GM19397 (cell line): ENCODE data around the gene S100A1.
"Not testable (repeated sequence)": the region's sequence is repeated elsewhere in the genome, so short reads cannot be mapped to it uniquely, and the experiment has no call there.

Experiments used
- ATAC-seq: cut with Tn5 transposase; IDR thresholded peaks from one replicate; pipeline ENCODE4 v1.9.1; 2021; ENCODE audit warnings: mild to moderate bottlenecking, moderate library complexity; ENCODE audit not compliant: unreplicated experiment

Gene S100A1

GRCh38 chr1:153627715-153628626, at the start of gene S100A1:
Gene S100A1, plus strand, starts transcription at chr1:153628434. Its CDS starts 2,088 bp downstream, at chr1:153630522.
- ATAC-seq: no peak

- no peak for ATAC-seq
Measured at GRCh38 chr1:153578490-153578889, 49.7 kb upstream of the S100A1 start.

- no peak for ATAC-seq
Measured at GRCh38 chr1:153578936-153579335, 49.3 kb upstream of the S100A1 start.

GRCh38 chr1:153582836-153583235, 45.4 kb upstream of the S100A1 start:
- ATAC-seq: not testable (repeated sequence)

- not testable (repeated sequence) for ATAC-seq
Measured at GRCh38 chr1:153583514-153583913, 44.7 kb upstream of the S100A1 start.

GRCh38 chr1:153583976-153584375, 44.3 kb upstream of the S100A1 start:
- ATAC-seq: no peak

- no peak for ATAC-seq
Measured at GRCh38 chr1:153585006-153585405, 43.2 kb upstream of the S100A1 start.

GRCh38 chr1:153586347-153586746, 41.9 kb upstream of the S100A1 start:
- no peak for ATAC-seq

- ATAC-seq: no peak
Measured at GRCh38 chr1:153587314-153587713, 40.9 kb upstream of the S100A1 start.

GRCh38 chr1:153588033-153588432, 40.2 kb upstream of the S100A1 start:
- not testable (repeated sequence) for ATAC-seq

- no peak for ATAC-seq
Measured at GRCh38 chr1:153588482-153588881, 39.8 kb upstream of the S100A1 start.

- no peak for ATAC-seq
Measured at GRCh38 chr1:153592748-153593147, 35.5 kb upstream of the S100A1 start.

GRCh38 chr1:153597206-153597605, 31.0 kb upstream of the S100A1 start:
- ATAC-seq: no peak

- peak; percentile 97 for ATAC-seq
Measured at GRCh38 chr1:153598309-153599172, 29.7 kb upstream of the S100A1 start.

- ATAC-seq: no peak
Measured at GRCh38 chr1:153599847-153600246, 28.4 kb upstream of the S100A1 start.

GRCh38 chr1:153602749-153603148, 25.5 kb upstream of the S100A1 start:
- no peak for ATAC-seq

GRCh38 chr1:153606194-153606593, 22.0 kb upstream of the S100A1 start:
- ATAC-seq: no peak

- no peak for ATAC-seq
Measured at GRCh38 chr1:153607381-153607780, 20.9 kb upstream of the S100A1 start.

- no peak for ATAC-seq
Measured at GRCh38 chr1:153608089-153608682, 20.0 kb upstream of the S100A1 start.

GRCh38 chr1:153608742-153609584, 19.3 kb upstream of the S100A1 start:
- ATAC-seq: no peak
